Activated CD8-positive, alpha-beta memory T cell treated with anti-CD3 and anti-CD28 coated beads, Interleukin-2, amount 50 U/mL, for 48 hours (primary cell): ENCODE results near the gene TBX2.
A peak's percentile ranks its signal among the peaks of the same experiment; 100 is the strongest.
"Not testable (repeated sequence)": the region's sequence is repeated elsewhere in the genome, so short reads cannot be mapped to it uniquely, and the experiment has no call there.

Source experiments
- DNase-seq: peaks from one replicate; pipeline ENCODE4 v3.0.0-alpha.2; 2020

Gene TBX2

DNA sequence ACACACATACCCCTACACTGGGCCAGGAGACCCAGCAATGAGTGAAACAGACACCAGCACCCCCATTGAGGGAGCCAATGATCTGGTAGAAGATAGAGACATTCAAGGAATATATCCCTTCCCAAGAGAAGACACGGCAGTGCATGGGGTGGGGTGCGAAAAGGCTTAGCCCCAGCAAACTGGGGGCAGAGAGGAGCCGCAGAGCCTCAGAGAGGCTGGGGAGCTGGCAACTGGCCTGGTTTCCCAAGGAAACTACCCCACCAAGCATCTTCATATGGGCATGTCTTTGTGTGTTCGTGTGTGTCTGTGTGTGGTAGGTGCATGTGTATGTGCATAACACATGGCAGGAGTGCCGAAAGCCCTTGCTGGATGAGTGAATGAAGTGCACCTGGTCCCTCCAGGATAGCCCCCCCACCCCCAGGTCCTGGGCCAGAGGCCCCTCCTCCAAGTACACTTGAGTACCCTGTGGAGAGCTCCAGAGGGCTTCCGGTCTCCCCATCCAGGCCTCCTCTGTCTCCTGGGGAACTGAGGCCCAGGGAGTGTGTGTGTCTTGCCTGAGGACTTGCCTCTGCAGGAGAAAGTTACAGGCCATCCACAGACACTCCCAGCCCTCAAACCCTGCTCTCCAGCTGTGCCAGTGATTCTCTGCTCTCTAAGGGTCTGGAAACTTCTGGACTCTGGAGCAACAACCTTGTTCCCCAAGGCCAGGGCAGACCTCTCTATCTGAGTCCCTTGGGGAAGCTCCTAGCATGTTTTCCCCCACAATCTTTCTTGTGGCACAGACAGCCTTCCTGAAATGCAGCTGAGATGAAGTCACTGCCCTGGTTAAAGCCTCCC is 15.9 kb downstream of the TBX2 start:
- DNase-seq: no peak

DNA sequence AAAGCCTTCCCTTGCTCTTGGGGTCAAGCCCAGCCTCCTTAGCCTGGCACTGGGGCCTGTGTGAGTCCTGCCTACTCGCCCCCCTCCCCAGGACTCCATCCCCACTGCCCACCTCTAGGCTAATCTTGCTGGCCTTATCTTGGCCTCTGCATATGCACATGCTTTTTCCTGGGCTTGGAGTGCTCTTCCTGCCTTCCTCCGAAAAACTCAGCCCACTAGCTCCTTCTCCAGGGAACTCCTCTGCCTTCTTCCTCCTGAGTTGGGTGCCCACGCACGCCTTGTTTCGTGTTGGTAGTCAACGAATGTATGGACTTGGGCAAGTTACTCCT is 16.5 kb downstream of the TBX2 start:
- no peak for DNase-seq

DNA sequence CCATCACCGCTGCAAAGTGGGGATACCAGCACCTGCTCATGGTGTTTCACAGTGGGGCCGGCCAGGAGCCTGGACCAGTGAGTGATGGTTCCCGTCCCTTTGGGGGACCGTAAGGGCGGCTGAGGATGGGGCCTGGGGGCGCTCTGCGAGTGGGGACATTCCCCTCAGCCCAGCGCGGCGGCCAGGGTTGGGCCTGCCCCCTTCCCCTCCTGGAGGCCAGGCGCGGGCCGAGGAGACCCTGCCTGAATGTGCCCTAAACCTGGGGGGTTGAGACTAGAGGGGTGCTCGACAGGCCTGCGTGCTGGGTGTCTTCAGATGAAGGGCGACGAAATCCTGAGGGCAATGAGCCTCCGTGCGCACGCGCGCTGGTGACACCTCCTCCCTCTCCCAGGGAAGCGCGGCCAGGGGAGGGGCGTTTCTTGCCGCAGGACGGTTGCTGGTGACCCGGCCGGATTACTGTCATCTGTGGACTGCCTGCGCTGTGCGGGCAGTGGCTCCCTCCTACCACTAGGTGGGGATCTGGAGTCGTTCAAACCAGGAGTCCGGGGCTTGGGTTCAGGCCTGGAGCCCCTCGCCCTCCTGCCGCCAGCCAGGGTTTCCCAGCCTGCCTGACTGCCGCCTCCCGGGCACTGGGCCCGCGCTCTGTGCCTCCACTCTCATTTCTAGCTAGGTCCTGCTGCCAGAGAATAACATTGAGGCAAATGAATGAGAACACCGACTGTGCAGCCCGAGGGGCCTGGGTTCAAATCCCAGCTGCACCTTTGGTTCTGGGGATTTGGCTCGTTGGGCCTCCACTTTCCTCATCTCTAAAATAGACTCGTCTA is 17.1 kb downstream of the TBX2 start:
- DNase-seq: peak; percentile 84

DNA sequence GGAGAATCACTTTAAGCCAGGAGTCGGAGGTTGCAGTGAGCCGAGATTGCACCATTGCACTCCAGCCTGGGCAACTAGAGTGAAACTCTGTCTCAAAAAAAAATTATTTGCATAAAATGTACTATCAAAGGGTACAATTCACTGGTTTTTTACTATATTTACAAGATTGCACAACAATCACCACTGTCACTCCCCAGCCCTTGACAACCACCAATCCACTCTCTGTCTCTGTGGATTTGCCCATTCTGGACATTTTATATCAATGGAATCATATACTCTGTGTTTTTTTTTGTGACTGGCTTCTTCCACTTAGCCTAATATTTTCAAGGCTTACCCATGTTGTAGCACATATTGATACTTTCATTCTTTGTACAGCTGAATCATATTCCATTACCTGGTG is 18.8 kb downstream of the TBX2 start:
- DNase-seq: no peak

DNA sequence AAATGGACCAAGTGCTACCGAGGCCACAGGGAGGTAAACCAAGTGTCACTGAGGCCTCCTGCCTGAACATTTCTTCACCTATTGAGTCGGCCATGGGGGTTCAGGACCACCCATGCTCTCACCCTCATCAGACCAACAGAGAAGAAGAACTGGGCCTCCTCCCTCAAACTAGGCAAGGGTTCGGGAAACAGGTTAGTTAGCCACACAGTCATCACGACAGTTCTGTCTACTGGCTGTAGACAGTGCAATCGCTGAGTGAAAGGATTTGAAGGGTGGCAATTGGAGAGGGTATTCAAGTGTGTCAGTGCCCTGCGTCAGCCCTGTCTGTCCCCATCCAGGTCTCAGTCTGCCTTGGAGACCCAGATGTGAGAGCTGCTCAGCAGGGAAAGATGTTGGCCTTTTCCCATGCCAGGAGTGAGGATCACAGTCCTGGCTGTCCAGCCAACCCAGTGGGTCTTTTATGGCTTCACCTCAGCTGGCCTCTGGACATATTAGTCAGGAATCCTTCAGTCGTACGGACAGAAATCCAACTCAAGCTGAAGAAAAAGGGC is 19.9 kb downstream of the TBX2 start:
- no peak for DNase-seq

DNA sequence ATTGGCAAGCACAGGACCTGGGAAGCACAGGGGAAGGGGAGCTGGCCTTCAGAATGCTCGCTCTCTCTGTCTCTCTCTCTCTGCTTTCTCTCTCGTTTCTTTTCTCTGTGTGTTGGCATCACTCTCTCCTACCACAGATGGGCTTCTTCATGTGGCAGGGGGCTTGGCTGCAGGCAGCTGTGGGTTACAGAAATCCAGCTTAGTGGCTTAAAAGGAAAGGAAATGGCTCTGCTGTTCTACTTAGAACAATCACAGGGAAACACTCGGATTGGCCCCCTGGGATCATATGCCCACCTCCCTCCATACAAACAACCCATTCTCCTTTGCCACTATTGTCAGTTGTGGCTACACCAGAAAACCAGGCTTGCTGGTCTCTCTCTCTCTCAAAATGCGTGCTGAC is 20.4 kb downstream of the TBX2 start:
- DNase-seq: no peak

DNA sequence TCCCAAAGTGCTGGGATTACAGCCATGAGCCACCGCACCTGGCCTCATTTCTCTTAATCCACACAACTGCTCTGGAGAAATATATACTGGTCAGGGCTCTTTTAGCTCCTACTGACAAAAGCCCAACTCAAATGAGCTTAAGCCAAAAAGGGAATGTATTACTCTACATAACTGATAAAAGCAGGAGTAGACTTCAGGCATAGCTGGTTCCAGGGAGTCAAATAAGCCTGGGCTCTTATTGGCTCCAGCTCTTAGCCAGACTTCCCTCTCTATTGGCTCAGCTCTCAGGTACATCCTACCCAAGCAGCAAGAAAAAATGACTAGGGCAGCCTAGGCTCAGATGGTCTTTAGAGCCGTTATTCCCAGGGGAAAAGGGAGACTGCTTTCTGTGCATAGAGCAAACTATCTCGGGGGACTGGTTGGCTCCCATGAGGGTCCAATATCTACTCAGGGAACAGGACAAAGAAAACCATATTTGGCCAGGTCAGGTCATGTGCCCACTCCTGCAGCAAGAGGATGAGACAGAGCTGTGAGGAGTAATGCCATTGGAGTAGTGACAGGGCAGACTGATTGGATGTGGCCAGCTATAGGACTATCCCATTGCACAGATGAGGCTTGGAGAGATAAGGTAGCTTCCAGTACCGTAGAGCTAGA is 21.2 kb downstream of the TBX2 start:
- no peak for DNase-seq

DNA sequence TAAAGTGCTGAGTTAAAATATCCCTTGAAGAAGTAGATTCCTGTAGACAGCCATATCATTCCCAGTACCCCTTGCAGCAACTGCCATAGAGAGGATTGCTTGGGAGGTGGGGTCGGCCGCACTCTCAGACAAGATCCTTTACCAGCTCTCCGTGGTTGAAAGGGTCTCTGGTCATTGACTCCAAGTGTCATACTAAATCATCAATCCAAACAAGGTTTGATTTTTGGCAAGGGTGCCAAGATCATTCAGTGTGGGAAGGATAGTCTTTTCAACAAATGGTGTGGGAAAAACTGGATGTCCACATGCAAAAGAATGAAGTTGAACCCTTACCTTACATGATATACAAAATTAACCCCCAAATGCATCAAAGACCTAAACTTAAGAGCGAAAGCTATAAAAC is 21.8 kb downstream of the TBX2 start:
- DNase-seq: no peak

DNA sequence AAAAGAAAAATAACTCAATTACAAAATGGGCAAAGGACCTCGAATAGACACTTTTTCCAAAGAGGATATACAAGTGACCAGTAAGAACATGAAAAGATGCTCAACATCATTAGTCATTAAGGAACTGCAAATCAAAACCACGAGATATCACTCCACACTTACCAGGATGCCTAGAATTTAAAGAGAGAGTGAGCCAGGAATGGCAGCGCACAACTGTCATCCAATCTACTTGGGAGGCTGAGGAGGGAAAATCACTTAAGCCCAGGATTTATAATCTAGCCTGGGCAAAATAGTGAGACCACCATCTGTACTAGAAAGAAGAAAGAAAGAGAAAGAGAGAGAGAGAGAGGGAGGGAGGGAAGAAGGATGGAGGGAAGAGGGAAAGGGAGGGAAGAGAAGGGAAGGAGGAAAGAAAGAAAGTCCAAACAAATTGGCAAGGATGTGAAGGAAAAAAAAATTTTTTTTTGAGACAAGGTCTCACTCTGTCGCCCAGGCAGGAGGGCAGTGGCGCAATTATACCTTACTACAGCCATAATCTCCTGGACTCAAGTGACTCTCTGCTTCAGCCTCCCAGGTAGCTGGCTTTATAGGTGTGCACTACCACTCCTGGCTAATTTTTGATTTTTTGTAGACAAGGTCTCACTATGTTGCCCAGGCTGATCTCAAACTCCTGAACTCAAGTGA is 22.6 kb downstream of the TBX2 start:
- DNase-seq: no peak

DNA sequence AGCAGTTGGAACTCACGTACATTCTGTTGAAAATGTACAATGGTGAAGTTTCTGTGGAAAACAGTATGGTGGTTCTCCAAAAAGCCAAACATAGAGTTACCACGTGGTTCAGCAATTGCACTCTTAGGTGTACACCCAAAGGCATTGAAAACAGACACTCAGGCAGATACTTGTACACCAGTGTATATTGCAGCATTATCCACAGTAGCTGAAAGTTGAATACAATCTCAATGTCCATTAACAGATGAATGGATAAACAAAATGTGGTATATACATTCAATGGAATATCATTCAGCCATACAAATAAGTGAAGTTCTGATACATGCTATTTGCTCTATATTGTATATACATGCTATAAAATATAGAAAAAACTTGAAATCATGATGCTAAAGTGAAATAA is 23.2 kb downstream of the TBX2 start:
- DNase-seq: no peak

DNA sequence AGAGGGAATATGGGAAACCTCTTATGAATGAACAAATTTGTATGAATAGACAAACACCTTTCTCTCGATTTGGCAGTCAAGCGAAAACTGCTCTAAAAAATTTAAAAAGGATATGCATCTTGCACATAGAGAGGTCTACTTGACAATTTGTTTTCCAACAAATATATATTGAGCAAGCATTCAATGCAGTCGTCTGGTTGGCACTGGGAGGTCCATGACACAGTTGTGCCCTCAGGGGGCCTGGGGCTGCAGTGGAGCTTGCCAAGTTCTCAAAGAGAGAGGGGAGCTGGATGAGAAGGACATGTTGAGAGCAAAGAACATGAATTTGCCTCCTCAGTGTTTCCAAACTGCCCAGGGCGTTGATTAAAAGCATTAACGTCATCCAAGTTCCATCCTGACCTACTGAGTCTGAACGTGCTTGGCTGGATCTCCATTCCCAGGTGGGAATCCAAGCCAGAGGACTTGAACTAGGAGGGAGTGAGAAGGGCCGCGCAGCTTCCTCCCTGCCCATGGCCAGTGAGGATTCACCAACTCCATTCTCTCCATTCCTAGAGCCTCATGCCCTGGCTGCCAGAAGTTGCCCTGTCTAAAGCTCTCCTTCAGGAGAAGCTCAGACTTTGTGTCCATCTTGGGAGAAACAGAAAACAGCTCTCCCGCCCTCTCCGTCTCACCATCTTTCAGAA is 24.5 kb downstream of the TBX2 start:
- no peak for DNase-seq

DNA sequence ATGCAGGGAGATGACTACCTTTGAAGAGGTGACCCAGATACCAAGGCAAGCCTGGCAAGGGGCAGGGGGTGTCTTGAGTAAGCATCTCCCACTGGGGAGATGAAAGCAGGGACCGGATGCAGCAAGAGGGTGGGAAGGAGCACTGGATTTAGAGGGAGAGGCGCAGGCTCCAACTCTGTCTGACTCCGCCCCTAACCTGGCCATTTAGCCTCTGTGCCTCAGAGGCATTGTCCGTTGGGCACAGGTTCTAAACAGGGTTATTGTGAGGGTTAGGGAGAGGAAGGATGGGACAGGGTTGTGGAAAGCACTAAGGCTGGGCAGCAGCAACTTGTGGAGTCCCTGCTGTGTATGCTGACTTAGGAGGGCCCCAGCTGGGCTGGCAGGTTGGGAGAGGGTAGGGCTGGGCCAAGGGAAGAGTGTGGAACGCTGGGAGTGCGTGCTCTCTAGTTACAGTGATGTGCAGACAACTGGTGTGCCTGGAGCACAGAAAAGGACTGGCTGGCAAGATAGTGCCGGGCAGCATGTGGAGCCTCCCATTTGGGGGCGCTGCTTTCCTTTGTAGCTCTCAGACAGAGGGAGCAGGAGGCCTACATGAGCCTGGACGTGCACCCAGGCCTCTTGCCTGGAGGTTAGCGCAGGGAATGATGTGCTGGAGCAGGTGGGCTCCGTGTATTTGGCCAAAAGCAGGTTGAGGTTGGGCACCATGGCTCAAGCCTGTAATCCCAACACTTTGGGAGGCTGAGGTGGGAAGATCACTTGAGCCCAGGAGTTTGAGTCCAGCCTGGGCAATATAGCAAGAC is 26.2 kb downstream of the TBX2 start:
- DNase-seq: no peak

DNA sequence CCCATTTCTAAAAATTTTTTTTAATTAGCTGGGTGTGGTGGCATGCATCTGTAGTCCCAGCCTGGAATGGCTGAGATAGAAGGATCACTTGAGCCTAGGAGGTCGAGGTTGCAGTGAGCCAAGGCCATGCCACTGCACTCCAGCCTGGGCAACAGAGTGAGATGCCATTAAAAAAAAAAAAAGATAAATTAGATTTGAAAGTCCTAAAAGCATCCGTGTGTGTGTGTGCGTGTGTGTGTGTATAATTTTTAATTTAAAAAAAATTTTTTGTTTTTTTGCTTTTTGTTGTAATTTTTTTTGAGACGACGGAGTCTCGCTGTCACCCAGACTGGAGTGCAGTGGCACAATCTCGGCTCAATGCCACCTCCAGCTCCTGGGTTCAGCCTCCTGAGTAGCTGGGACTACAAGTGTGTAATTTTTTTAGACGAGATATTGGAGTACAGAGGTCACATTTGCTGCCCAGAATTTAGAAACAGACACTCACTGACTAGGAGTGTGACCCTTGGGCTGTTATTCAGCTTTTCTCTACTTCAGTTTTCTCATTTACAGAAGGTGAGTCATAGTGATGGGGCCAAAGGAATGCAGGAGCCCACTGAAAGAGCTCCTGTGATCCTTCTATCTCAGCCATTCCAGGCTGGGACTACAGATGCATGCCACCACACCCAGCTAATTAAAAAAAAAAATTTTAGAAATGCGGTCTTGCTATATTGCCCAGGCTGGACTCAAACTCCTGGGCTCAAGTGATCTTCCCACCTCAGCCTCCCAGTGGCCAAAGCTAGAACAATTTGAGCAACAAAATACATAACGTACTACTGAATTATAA is 27.1 kb downstream of the TBX2 start:
- DNase-seq: no peak

DNA sequence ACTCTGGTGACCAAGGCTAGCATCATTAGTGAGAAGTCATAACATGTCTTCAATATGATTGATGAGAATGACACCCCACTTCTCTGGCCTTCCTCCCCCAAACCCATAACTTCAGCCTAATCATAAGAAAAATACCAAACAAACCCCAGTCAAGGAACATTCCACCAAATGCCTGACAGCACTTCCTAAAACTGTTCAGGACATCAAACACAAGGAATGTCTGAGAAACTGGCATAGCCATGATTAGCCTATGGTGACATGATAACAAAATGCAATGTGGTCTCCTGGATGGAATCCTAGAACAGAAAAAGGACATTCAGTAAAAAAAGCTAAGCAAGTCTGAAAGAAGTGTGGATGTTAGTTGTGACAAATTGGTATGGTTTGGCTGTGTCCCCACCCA is 27.9 kb downstream of the TBX2 start:
- DNase-seq: no peak

DNA sequence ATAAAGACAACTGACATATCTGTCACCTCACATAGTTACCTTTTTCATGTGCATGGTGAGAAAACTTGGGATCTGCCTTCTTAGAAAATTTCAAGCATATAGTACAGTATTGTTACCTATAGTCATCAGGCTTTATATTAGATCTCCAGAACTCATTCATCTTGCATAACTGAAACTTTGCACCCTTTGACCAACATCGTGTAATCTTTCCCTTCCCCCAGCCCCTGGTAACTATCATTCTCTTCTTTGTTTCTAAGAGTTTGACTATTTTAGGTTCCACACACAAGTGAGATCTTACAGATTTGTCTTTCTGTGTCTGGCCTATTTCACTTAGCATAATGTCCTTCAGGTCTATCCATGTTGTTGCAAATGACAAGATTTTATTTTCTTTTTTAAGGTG is 29.6 kb downstream of the TBX2 start:
- DNase-seq: no peak

DNA sequence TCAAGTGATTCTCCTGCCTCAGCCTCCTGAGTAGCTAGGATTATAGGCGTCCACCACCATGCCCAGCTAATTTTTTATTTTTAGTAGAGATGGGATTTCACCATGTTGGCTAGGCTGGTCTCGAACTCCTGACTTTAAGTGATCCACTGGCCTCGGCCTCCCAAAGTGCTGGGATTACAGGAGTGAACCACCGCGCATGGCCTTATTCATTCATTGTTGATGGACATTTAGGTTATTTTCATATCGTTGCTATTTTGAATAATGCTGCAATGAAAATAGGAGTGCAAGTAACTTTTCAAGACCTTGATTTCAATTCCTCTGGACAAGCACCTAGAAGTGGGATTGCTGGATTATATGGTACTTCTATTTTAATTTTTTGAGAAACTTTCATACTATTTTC is 30.2 kb downstream of the TBX2 start:
- DNase-seq: not testable (repeated sequence)

DNA sequence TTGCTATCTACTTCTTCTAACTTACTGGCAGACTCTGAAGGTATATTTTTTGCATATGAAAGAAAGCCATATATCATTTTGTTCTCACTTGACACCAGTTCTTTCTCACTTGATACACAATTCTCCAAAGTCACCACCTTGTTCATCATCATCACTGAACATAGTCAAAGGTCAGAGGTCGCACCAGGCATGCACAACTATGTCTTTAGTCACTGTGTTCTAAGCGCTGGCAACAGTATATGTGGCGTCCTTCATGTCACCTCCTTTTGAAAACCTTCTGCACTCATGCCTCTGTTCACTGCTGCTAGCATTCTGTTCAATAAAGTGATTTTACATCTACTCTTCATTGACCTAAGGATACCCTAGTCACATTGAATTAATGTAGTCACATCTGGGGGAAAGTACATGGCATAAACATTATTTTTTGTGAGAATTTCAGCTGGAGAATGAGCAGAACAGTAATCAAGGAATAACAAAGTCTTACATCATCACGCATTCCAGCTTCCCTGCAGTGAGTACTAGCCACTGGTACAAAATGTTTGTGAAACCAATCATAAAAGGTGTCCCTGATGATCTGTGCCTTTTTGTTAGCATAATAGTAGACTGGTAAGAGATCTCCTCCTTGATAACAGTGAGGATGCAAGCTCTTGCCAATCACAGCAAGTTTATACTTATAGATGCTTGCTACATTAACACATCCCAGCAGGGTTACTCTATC is 32.1 kb downstream of the TBX2 start:
- no peak for DNase-seq

DNA sequence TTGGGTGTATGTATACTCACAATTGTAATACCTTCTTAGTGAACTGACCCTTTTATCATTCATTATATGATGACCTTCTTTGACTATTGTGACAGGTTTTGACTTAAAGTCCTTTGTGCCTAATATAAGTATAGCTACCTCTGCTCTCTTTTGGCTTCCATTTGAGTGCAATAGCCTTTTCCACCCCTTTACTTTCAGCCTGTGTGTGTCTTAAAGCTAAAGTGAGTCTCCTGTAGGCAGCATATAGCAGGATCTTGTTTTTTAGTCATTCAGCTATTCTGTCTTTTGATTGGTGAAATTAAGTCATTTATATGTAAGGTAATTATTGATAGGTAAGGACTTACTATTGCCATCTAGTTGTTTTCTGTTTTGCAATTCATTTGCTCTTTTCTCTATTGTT is 36.6 kb downstream of the TBX2 start:
- no peak for DNase-seq

DNA sequence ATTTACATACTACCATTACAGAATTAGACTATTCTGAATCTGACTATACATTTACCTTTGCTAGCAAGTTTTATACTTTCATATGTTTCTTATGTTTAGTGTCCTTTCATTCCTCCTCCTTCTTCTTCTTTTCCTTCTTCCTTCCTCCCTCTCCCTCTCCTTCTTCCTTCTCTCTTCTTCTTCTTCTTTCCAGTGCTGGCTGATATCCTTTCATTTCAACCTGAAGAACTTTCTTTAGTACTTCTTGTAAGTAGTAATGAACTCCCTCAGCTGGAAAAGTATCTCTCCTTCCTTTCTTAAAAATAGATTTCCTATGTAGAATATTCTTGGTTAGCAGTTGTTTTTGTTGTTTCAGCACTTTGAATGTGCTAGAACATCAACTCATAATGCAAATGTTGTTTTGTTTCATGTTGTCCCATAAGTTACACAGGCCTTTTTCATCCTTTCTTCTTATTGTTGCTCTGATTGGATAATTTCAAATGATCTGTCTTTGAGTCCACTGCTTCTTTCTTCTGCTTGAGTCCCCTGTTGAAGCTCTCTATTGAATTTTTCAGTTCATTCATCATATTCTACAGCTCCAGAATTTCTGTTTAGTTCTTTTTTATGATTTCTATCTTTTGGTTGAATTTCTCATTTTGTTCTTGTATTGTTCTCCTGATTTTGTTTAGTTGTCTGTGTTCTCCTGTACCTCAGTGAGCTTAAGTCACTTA is 37.5 kb downstream of the TBX2 start:
- no peak for DNase-seq
